Left colon (tissue), 2 donors: ENCODE measurements around the gene RMC1. TPM values are rescaled to one million over a fixed set of nuclear protein-coding genes. Genes with fewer than 3 reads are reported as not detected.
"Not testable (repeated sequence)": the region's sequence is repeated elsewhere in the genome, so short reads cannot be mapped to it uniquely, and the experiment has no call there.

Experiments
- ATAC-seq: fragments of 200-7000 bp; cut with Tn5 transposase; one replicate; pipeline ENCODE4 v1.9.1; 2020; ENCODE audit warnings: mild to moderate bottlenecking, moderate library complexity
- DNase-seq, 2 donors: peaks; one replicate each; pipeline ENCODE4 v3.0.0-alpha.2; 2020
- intact Hi-C, 2 donors: fragments of 100-400 bp; cut with DNase I in 1 of 2; cut with micrococcal nuclease in 1 of 2; formaldehyde crosslinking; loops; one replicate each; pipeline versions ENCODE4 v1.11.2 to v1.14.0; 2022; cut with DNase I, micrococcal nuclease
- total RNA-seq, 2 donors: library from RNA; stranded (reverse); fragmentation: NEBNext Ultra II Directional; extraction: Animal tissue kit (Norgen Biotek cat#: 25700); gene quantifications; one replicate each; pipeline ENCODE4 v1.2.1, GENCODE V29; 2021
- donor health status: DM: no; HTN: no; CAD: no.
- donor health status: DM: yes; HTN: yes; CAD: no.

RMC1 gene
- total RNA-seq, 2 donors from 2014 or later, result 28.5 to 33.5 TPM

GRCh38 chr18:23547846-23548245, 44.5 kb downstream of the RMC1 start:
- ATAC-seq (peak; percentile 94), DNase-seq (no peak)
- intact Hi-C loops, result no loop called here

- intact Hi-C loops, result no loop called here
- ATAC-seq, result no peak
- no peak for DNase-seq
Observed at GRCh38 chr18:23548275-23548674, 45.0 kb downstream of the RMC1 start.

- intact Hi-C loops, result no loop called here
- ATAC-seq (no peak), DNase-seq (no peak)
Observed at GRCh38 chr18:23548719-23549118, 45.4 kb downstream of the RMC1 start.

GRCh38 chr18:23550898-23551297, 47.6 kb downstream of the RMC1 start:
- no peak for ATAC-seq
- intact Hi-C loops, result no loop called here
- DNase-seq, result no peak

GRCh38 chr18:23551978-23552377, 48.7 kb downstream of the RMC1 start:
- intact Hi-C loops, result no loop called here
- DNase-seq (no peak), ATAC-seq (no peak)

- intact Hi-C loops, result no loop called here
- DNase-seq, result no peak
- ATAC-seq, result no peak
Observed at GRCh38 chr18:23552505-23552904, 49.2 kb downstream of the RMC1 start.

- DNase-seq, result no peak
- ATAC-seq, result no peak
- intact Hi-C loops, result no loop called here
Observed at GRCh38 chr18:23553887-23554286, 50.6 kb downstream of the RMC1 start.

- intact Hi-C loops, result no loop called here
- ATAC-seq (no peak), DNase-seq (no peak)
Observed at GRCh38 chr18:23556145-23556780, 53.0 kb downstream of the RMC1 start.

GRCh38 chr18:23557511-23557910, 54.2 kb downstream of the RMC1 start:
- ATAC-seq, DNase-seq, intact Hi-C loops: not testable (repeated sequence)

- no peak for ATAC-seq
- intact Hi-C loops, result no loop called here
- no peak for DNase-seq
Observed at GRCh38 chr18:23560186-23560585, 56.9 kb downstream of the RMC1 start.

- DNase-seq (no peak), ATAC-seq (no peak)
- intact Hi-C loops, result no loop called here
Observed at GRCh38 chr18:23563377-23564043, 60.2 kb downstream of the RMC1 start.

GRCh38 chr18:23565916-23566547, 62.7 kb downstream of the RMC1 start:
- ATAC-seq, result peak; percentile 73
- intact Hi-C loops, result no loop called here
- no peak for DNase-seq

- DNase-seq, result no peak
- no peak for ATAC-seq
- intact Hi-C loops, result no loop called here
Observed at GRCh38 chr18:23567671-23568070, 64.4 kb downstream of the RMC1 start.

GRCh38 chr18:23568281-23569138, 65.2 kb downstream of the RMC1 start:
- no peak for DNase-seq
- no peak for ATAC-seq
- intact Hi-C loops, result no loop called here

- ATAC-seq (peak; percentile 77), DNase-seq (no peak)
- intact Hi-C loops, result no loop called here
Observed at GRCh38 chr18:23569299-23570063, 66.2 kb downstream of the RMC1 start.

GRCh38 chr18:23570912-23571504, 67.7 kb downstream of the RMC1 start:
- no peak for ATAC-seq
- no peak for DNase-seq
- intact Hi-C loops, result no loop called here

- ATAC-seq, result no peak
- DNase-seq, result no peak
- intact Hi-C loops, result no loop called here
Observed at GRCh38 chr18:23572012-23572411, 68.7 kb downstream of the RMC1 start.

- ATAC-seq (no peak), DNase-seq (no peak)
- intact Hi-C loops, result no loop called here
Observed at GRCh38 chr18:23572570-23572969, 69.3 kb downstream of the RMC1 start.
